ENCODE results near the gene CLASP1. TPM values are rescaled to one million over a fixed set of nuclear protein-coding genes. Genes with fewer than 3 reads are reported as not detected.
A peak's percentile ranks its signal among the peaks of the same experiment; 100 is the strongest.
"Not testable (repeated sequence)": the region's sequence is repeated elsewhere in the genome, so short reads cannot be mapped to it uniquely, and the experiment has no call there.

CLASP1 gene
- total RNA-seq, 3 donors from 2014 or later = 30.0 to 64.6 (median 35.1) TPM

- intact Hi-C loops (cut with DNase I, micrococcal nuclease) = no loop called here
- H3K36me3 ChIP-seq (ENCODE audit: low read depth) = peaks cover 10% of the 10 kb centered on the region
- ATAC-seq = no peak
- no peaks in the 10 kb centered on the region for H3K9me3 ChIP-seq
- TF ChIP-seq CTCF (IDR thresholded peaks at IDR 0.05) = no peak
- no peak overlapping the region for H3K4me3 ChIP-seq
- no peaks in the 10 kb centered on the region for H3K4me1 ChIP-seq (ENCODE audit: low read depth)
- no peak for DNase-seq
Measured at GRCh38 chr2:121345101-121345500, 304.2 kb downstream of the CLASP1 start.

- H3K9me3 ChIP-seq; H3K4me1 ChIP-seq (ENCODE audit: low read depth); H3K4me3 ChIP-seq; intact Hi-C loops (cut with DNase I, micrococcal nuclease): not testable (repeated sequence)
- DNase-seq (peak in 2 of 3 donors; percentile 48 to 58), ATAC-seq (peak; percentile 73)
- peaks cover 10% of the 10 kb centered on the region for H3K36me3 ChIP-seq (ENCODE audit: low read depth)
Measured at GRCh38 chr2:121343828-121344399, 305.3 kb downstream of the CLASP1 start.

GRCh38 chr2:121343191-121343590 lies 306.1 kb downstream of the CLASP1 start:
- TF ChIP-seq CTCF (IDR thresholded peaks at IDR 0.05) = no peak
- peaks cover 6% of the 10 kb centered on the region for H3K36me3 ChIP-seq (ENCODE audit: low read depth)
- no peaks in the 10 kb centered on the region for H3K4me1 ChIP-seq (ENCODE audit: low read depth)
- no peak overlapping the region for H3K4me3 ChIP-seq
- no peak for DNase-seq
- intact Hi-C loops (cut with DNase I, micrococcal nuclease) = no loop called here
- ATAC-seq = peak; percentile 36
- H3K9me3 ChIP-seq = no peaks in the 10 kb centered on the region

- ATAC-seq (no peak), DNase-seq (no peak)
- no peaks in the 10 kb centered on the region for H3K9me3 ChIP-seq
- intact Hi-C loops (cut with DNase I, micrococcal nuclease) = no loop called here
- TF ChIP-seq CTCF (IDR thresholded peaks at IDR 0.05) = no peak
- H3K4me1 ChIP-seq (ENCODE audit: low read depth) = no peaks in the 10 kb centered on the region
- H3K36me3 ChIP-seq (ENCODE audit: low read depth) = peaks cover 6% of the 10 kb centered on the region
- H3K4me3 ChIP-seq = no peak overlapping the region
Measured at GRCh38 chr2:121342751-121343150, 306.5 kb downstream of the CLASP1 start.

DNA sequence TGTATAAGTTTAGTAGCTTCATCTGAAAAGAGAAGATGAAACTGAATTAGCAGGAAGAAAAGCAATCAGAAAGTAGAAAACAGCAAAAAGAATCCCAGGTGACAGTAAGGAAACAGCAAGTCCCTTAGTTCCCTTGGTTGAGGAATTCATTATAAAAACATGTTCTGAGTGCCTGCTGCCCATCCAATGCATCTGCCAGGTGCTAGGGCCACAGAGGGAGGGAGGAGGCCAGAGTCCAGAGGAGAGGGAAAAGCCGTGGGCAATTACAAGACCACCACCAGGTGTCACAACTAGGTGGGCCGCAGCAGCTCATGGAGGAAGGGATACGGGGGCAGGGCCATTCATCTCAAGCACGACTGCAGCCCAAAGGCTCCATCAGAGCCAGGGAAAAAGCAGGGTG lies 308.3 kb downstream of the CLASP1 start:
- intact Hi-C loops (cut with DNase I, micrococcal nuclease) = no loop called here
- TF ChIP-seq CTCF (IDR thresholded peaks at IDR 0.05) = no peak
- Histone ChIP-seq H3K9me3 (no peaks in the 10 kb centered on the region), H3K4me3 (no peak overlapping the region), H3K4me1 (ENCODE audit: low read depth) (no peaks in the 10 kb centered on the region), H3K36me3 (ENCODE audit: low read depth) (no peaks in the 10 kb centered on the region)
- DNase-seq (no peak), ATAC-seq (no peak)

GRCh38 chr2:121338281-121338680 lies 311.0 kb downstream of the CLASP1 start:
- ATAC-seq (no peak), DNase-seq (no peak)
- no peaks in the 10 kb centered on the region for H3K4me1 ChIP-seq (ENCODE audit: low read depth)
- no peak overlapping the region for H3K4me3 ChIP-seq
- no peak for TF ChIP-seq CTCF (IDR thresholded peaks at IDR 0.05)
- no peaks in the 10 kb centered on the region for H3K36me3 ChIP-seq (ENCODE audit: low read depth)
- no peaks in the 10 kb centered on the region for H3K9me3 ChIP-seq
- intact Hi-C loops (cut with DNase I, micrococcal nuclease) = no loop called here
